Naive thymus-derived CD8-positive, alpha-beta T cell (primary cell): ENCODE data around the gene UBD. TPM values are rescaled to one million over a fixed set of nuclear protein-coding genes. Genes with fewer than 3 reads are reported as not detected.

Experiments
- ATAC-seq, 2 donors: fragments of 150-1000 bp; cut with Tn5 transposase in 1 of 2; sonication (Bioruptor Pico), chemical (Tn5 transposase) in 1 of 2; 1 replicate in 1 of 2; 2 replicates in 1 of 2; pipeline ENCODE4 v1.10.0; 2021; ENCODE audit warnings: mild to moderate bottlenecking in 2 of 2, moderate library complexity in 2 of 2
- POLR2A ChIA-PET: fragments of 350-600 bp; sonication (Branson Sonifier 250); formaldehyde crosslinking; loops from one replicate; lab custom pipeline; 2021; ENCODE audit warnings: antibody characterized with exemption; lab: Charles Lee
- DNase-seq, 10 donors: peaks; one replicate each; pipeline versions ENCODE4 v3.0.0 to v3.0.0-alpha.2; 2020 to 2022
- H3K27ac Mint-ChIP-seq, 10 donors: one replicate each; pipeline ENCODE4 v1.8.0; 2020 to 2022; ENCODE audit warnings: mild to moderate bottlenecking in 10 of 10, mixed read lengths in 10 of 10, moderate library complexity in 4 of 10, inconsistent platforms in 1 of 10
- H3K27me3 Mint-ChIP-seq, 5 donors: one replicate each; pipeline ENCODE4 v1.8.0; 2021 to 2022; ENCODE audit warnings: mixed read lengths in 5 of 5
- H3K36me3 Mint-ChIP-seq, 3 donors: one replicate each; pipeline ENCODE4 v1.8.0; 2020 to 2022; ENCODE audit warnings: mixed read lengths in 3 of 3, mild to moderate bottlenecking in 2 of 3, inconsistent platforms in 1 of 3
- H3K4me1 Mint-ChIP-seq, 4 donors: one replicate each; pipeline ENCODE4 v1.8.0; 2021 to 2022; ENCODE audit warnings: mixed read lengths in 4 of 4
- H3K4me3 Mint-ChIP-seq, 10 donors: one replicate each; pipeline ENCODE4 v1.8.0; 2020 to 2022; ENCODE audit warnings: mild to moderate bottlenecking in 10 of 10, mixed read lengths in 10 of 10, moderate library complexity in 6 of 10, inconsistent platforms in 1 of 10
- H3K9me3 Mint-ChIP-seq, 9 donors: one replicate each; pipeline ENCODE4 v1.8.0; 2020 to 2022; ENCODE audit warnings: mixed read lengths in 9 of 9, mild to moderate bottlenecking in 3 of 9, inconsistent platforms in 1 of 9, moderate library complexity in 1 of 9
- polyA plus RNA-seq, 3 donors: library from polyadenylated mRNA; unstranded; fragments of 300-500 nt; fragmentation: Illumina TruSeq; gene quantifications; one replicate each; pipeline ENCODE4 v1.2.3, GENCODE V29; 2021
- total RNA-seq, 8 experiments: library from RNA in 2 of 8; stranded (reverse) in 2 of 8; gene quantifications; one replicate each; pipeline ENCODE4 v1.2.3 and lab custom pipeline; 2021 to 2026

UBD gene
- total and polyA plus RNA-seq, 5 experiments from 2014 or later = not detected

- H3K36me3 Mint-ChIP-seq = no peaks in the 10 kb centered on the region
- H3K27me3 Mint-ChIP-seq = peaks cover 12 to 31% (median 16%) of the 10 kb centered on the region in 5 donors
- peak in 1 of 10 donors; percentile 2 for DNase-seq
- ATAC-seq = peak; percentile 52 to 75
- no peak overlapping the region for H3K4me3 Mint-ChIP-seq
- no peaks in the 10 kb centered on the region for H3K9me3 Mint-ChIP-seq
- POLR2A ChIA-PET = no interaction called here
- H3K27ac Mint-ChIP-seq = peak overlapping the region in 1 of 10 donors; percentile 8
- H3K4me1 Mint-ChIP-seq = peaks cover 2 to 12% (median 7%) of the 10 kb centered on the region in 4 donors
Measured at GRCh38 chr6:29516108-29516507, 43.4 kb downstream of the UBD start.

- POLR2A ChIA-PET = no interaction called here
- no peak for DNase-seq
- H3K27ac Mint-ChIP-seq = peak overlapping the region in 1 of 10 donors; percentile 42
Measured at GRCh38 chr6:29510746-29511300, 48.7 kb downstream of the UBD start.

GRCh38 chr6:29510202-29510601, 49.3 kb downstream of the UBD start:
- no peaks in the 10 kb centered on the region for H3K36me3 Mint-ChIP-seq
- H3K27me3 Mint-ChIP-seq = peaks cover 8 to 14% (median 10%) of the 10 kb centered on the region in 5 donors
- ATAC-seq (no peak), DNase-seq (no peak)
- H3K27ac Mint-ChIP-seq = no peak overlapping the region
- H3K4me3 Mint-ChIP-seq = no peak overlapping the region
- POLR2A ChIA-PET = no interaction called here
- H3K4me1 Mint-ChIP-seq = no peaks in the 10 kb centered on the region
- H3K9me3 Mint-ChIP-seq = no peaks in the 10 kb centered on the region

More at GRCh38 chr6:29510746-29511300, 48.7 kb downstream of the UBD start:
- no peak for ATAC-seq
- Mint-ChIP-seq H3K9me3 (no peaks in the 10 kb centered on the region), H3K4me3 (no peak overlapping the region), H3K27me3 (peaks cover 8 to 14% (median 10%) of the 10 kb centered on the region in 5 donors), H3K4me1 (peaks cover 0 to 1% (median under 1%) of the 10 kb centered on the region in 4 donors), H3K36me3 (no peaks in the 10 kb centered on the region)

GRCh38 chr6:29509711-29510110, 49.8 kb downstream of the UBD start:
- POLR2A ChIA-PET = no interaction called here
- no peak for ATAC-seq
- H3K4me3 Mint-ChIP-seq = no peak overlapping the region
- no peaks in the 10 kb centered on the region for H3K9me3 Mint-ChIP-seq
- no peaks in the 10 kb centered on the region for H3K4me1 Mint-ChIP-seq
- no peak for DNase-seq
- no peak overlapping the region for H3K27ac Mint-ChIP-seq
- H3K27me3 Mint-ChIP-seq = peaks cover 4 to 13% (median 7%) of the 10 kb centered on the region in 5 donors
- no peaks in the 10 kb centered on the region for H3K36me3 Mint-ChIP-seq

GRCh38 chr6:29509239-29509638, 50.3 kb downstream of the UBD start:
- POLR2A ChIA-PET = no interaction called here
- ATAC-seq (no peak), DNase-seq (no peak)
- Mint-ChIP-seq H3K4me1 (no peaks in the 10 kb centered on the region), H3K4me3 (no peak overlapping the region), H3K36me3 (no peaks in the 10 kb centered on the region), H3K27me3 (peaks cover 0 to 12% (median 4%) of the 10 kb centered on the region in 5 donors), H3K27ac (no peak overlapping the region), H3K9me3 (no peaks in the 10 kb centered on the region)

GRCh38 chr6:29507319-29507718, 52.2 kb downstream of the UBD start:
- ATAC-seq = no peak
- no peak overlapping the region for H3K27ac Mint-ChIP-seq
- H3K4me1 Mint-ChIP-seq = no peaks in the 10 kb centered on the region

GRCh38 chr6:29506446-29507067, 53.0 kb downstream of the UBD start:
- POLR2A ChIA-PET = no interaction called here
- Mint-ChIP-seq H3K27me3 (peaks cover 9 to 20% (median 12%) of the 10 kb centered on the region in 5 donors), H3K9me3 (no peaks in the 10 kb centered on the region), H3K4me1 (no peaks in the 10 kb centered on the region), H3K4me3 (no peak overlapping the region), H3K36me3 (peaks cover 0 to 5% (median 0%) of the 10 kb centered on the region in 3 donors), H3K27ac (no peak overlapping the region)
- ATAC-seq = no peak
- DNase-seq = no peak

More at GRCh38 chr6:29507319-29507718, 52.2 kb downstream of the UBD start:
- POLR2A ChIA-PET = no interaction called here
- H3K4me3 Mint-ChIP-seq = no peak overlapping the region
- peaks cover 0 to 5% (median 0%) of the 10 kb centered on the region in 3 donors for H3K36me3 Mint-ChIP-seq
- no peak for DNase-seq
- H3K9me3 Mint-ChIP-seq = no peaks in the 10 kb centered on the region
- H3K27me3 Mint-ChIP-seq = peaks cover 9 to 16% (median 12%) of the 10 kb centered on the region in 5 donors

GRCh38 chr6:29505808-29506207, 53.7 kb downstream of the UBD start:
- DNase-seq (no peak), ATAC-seq (no peak)
- H3K27me3 Mint-ChIP-seq = peaks cover 8 to 27% (median 18%) of the 10 kb centered on the region in 5 donors
- no peak overlapping the region for H3K27ac Mint-ChIP-seq
- no peak overlapping the region for H3K4me3 Mint-ChIP-seq
- no peaks in the 10 kb centered on the region for H3K9me3 Mint-ChIP-seq
- H3K4me1 Mint-ChIP-seq = no peaks in the 10 kb centered on the region
- H3K36me3 Mint-ChIP-seq = peaks cover 0 to 5% (median 0%) of the 10 kb centered on the region in 3 donors
- POLR2A ChIA-PET = no interaction called here

Other genes with a start within 250 kb of the UBD start
- gene OR5V1, start 190.9 kb downstream of the UBD start, total RNA-seq = not detected
- gene OR5V1, start 190.9 kb downstream of the UBD start, polyA plus RNA-seq = not detected
- gene OR12D3, start 184.4 kb downstream of the UBD start, total RNA-seq = not detected
- gene OR12D3, start 184.4 kb downstream of the UBD start, polyA plus RNA-seq = not detected
- gene OR12D2, start 164.1 kb downstream of the UBD start, total RNA-seq = not detected
- not detected for gene OR12D2, start 164.1 kb downstream of the UBD start, polyA plus RNA-seq
- not detected for gene OR12D1, start 144.8 kb downstream of the UBD start, total RNA-seq
- not detected for gene OR12D1, start 144.8 kb downstream of the UBD start, polyA plus RNA-seq
- not detected for gene OR10C1, start 120.4 kb downstream of the UBD start, total RNA-seq
- not detected for gene OR10C1, start 120.4 kb downstream of the UBD start, polyA plus RNA-seq
- not detected for gene OR11A1, start 102.7 kb downstream of the UBD start, total RNA-seq
- gene OR11A1, start 102.7 kb downstream of the UBD start, polyA plus RNA-seq = not detected
- gene OR2H1, start 102.6 kb downstream of the UBD start, total RNA-seq = not detected
- not detected for gene OR2H1, start 102.6 kb downstream of the UBD start, polyA plus RNA-seq
- gene MAS1L, start 71.8 kb downstream of the UBD start, total RNA-seq = not detected
- gene MAS1L, start 71.8 kb downstream of the UBD start, polyA plus RNA-seq = not detected
- not detected for gene OR2H2, start 25.4 kb upstream of the UBD start, total RNA-seq
- not detected for gene OR2H2, start 25.4 kb upstream of the UBD start, polyA plus RNA-seq
- 10 to 100 TPM; 33.3 to 36.4 TPM for gene GABBR1, start 73.5 kb upstream of the UBD start, total RNA-seq
- under 1 TPM; 0.46 to 0.92 (median 0.64) TPM for gene GABBR1, start 73.5 kb upstream of the UBD start, polyA plus RNA-seq
- gene MOG, start 97.4 kb upstream of the UBD start, total RNA-seq = not detected
- gene MOG, start 97.4 kb upstream of the UBD start, polyA plus RNA-seq = not detected
- gene ZFP57, start 121.4 kb upstream of the UBD start, total RNA-seq = 1 to 10 TPM; 4.6 to 5.6 TPM
- 1 to 10 TPM in 1 of 3 donors, not detected in 2; 1.8 TPM for gene ZFP57, start 121.4 kb upstream of the UBD start, polyA plus RNA-seq
- 100 to 1,000 TPM; 717 to 744 TPM for gene HLA-F, start 163.7 kb upstream of the UBD start, total RNA-seq
- gene HLA-F, start 163.7 kb upstream of the UBD start, polyA plus RNA-seq = 100 to 1,000 TPM; 457 to 626 (median 619) TPM